GM19351 (cell line): Measurements from ENCODE around the gene PAXX.

Source experiments
- ATAC-seq: cut with Tn5 transposase; IDR thresholded peaks from one replicate; pipeline ENCODE4 v1.9.1; 2021; ENCODE audit warnings: mild to moderate bottlenecking, moderate library complexity; ENCODE audit not compliant: unreplicated experiment

PAXX gene

DNA sequence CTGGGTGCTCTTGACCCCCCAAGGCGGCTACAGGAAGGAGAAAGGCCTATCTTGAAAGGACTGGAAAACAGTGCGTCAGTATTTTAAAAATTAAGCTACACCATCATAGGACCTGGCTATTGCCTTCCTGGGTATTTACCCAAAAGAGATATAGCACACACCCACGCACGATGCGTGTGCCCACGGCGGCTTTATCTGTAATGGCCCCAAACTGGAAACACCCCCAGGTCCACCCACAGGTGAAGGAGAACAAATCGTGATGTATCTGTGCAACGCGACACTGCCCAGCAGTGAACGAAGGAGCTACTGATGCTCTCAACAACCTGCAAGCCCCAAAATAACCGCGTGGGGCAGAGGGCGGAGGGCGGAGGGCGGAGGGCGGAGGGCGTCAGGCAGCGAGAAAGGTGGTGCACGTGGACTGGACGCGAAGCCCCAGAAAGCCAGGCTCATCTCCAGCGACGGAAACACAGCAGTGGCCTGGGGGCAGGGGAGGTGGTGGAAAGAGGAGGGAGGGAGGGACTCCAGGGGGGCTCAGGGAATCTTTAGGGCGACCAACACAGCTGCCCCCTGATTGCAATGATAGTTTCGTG is 27.3 kb upstream of the PAXX start:
- ATAC-seq = no peak

DNA sequence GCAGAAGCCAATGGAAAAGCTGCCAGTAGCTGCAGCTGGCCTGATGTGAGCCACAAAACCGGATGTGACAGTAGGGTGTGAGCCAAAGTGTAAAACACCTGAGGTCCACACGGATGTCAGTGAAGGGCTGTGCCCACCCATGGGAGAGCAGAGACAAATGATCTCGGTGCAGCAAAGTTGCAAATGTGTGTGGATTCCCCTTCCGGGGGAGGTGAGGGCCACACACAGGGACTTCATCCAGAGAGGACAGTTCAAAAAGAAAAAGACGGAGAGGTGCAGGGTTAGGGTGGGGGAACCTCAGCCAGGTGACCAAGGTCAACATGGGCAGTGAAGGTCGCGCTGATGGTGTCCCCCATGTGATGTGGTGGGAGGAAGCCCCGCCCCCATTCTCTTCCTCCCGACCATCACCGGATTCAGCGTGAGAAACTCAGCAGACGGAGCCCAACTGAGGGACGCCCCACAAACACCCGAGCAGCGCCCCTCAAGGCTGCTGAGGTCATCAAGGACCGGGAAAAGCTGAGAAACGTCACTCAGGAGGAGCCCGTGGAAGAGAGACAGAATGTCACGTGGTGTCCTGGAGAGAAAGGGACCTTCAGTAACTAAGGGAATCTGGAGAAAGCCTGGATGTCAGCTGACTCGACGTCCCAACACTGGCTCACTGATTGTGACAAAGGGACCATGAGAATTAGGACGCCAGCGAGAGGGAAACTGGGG is 26.3 kb upstream of the PAXX start:
- no peak for ATAC-seq

DNA sequence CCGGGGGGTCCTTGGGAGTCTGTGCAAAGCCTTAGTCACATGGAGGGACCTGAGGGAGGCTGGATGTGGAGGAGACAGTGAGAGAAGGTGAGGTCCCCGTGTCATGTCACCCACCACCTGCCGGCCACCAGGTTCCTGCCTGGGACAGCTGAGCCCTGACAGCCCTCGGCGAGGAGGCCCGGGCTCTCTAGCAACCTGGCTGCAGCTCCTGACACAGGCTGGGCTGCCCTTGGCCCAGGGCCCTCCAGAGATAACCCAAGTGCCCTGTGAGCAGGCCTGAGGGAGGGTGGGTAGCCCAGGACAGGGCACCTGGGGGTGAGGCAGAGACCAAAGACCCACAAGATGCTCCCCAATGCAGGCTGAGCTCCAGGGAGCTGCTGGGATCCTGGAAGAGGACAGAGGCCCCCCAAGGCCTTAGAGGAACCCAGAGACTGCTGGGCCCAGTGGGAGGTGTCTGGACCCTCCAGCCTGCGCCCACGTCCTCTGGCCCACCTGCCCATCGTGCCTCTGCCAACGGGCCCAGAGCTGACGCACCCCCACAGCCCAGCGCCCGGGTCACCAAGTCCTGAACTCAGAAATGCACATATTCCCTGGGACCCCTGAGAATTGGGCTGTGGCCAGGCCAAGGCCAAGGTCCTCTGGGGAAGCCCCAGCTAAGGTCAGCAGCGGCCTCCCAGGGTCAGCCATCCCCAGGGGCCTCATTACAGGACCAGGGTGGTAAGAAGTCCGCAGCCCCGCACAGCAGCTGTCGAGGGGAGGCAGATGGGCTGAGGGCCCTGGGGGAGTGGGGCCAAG is 23.7 kb upstream of the PAXX start:
- ATAC-seq = no peak

DNA sequence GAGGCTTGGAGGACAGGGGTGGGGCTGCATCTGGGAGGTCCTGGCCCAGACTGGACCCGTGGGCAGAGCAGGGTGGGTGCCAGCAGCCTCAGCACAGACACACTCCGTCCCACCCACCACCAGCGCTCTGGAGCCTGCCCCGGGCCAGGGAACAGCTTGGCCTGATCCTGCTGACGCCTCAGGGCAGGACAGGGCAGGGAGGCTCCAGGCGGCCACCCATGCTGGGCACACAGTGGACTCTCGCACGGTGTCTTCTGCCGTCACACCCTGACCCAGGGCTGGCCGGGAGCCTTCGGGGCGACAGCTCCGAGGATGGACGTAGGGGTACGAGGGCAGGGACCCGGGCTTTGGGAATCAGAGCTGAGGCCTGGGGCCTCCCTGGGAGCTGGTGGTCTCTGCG is 23.1 kb upstream of the PAXX start:
- no peak for ATAC-seq

DNA sequence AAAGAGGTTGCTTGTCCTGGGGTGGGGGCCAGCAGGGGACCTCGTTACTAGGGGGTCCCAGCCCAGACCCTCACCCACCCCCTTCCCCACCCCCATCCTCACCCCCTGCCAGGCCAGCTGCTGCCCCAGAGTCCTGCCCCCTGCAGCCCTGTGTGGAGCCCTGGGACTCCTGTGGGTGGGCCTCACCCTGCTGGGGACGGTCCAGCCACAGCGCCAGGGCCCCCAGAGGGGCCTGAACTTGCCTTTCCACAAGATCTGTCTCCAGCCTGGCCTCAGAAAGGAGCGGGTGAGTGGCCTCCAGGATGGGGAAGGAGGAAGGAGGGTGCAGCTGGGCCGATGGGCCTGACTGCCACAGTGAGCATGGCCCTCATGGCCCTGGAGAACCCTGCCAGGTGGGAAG is 22.4 kb upstream of the PAXX start:
- no peak for ATAC-seq

DNA sequence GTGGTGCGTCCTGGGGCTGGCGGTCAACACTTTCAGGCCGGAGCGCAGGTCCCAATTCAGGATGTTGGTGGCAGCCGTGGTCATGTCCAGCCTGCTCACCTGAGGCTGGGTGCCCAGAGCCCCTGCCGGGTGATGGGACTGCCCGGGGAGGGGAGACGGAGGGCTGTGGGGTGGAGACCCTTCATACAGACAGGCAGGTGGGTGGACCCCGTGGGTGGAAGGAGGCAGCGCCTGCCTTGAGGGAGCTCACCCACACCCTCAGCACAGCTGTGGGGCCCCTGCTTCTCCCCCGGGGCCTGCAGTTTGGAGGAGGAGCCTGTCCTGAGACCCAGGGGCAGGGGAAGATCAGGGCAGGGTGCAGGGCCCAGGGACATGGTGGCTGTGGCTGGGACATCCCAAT is 21.9 kb upstream of the PAXX start:
- ATAC-seq = no peak

DNA sequence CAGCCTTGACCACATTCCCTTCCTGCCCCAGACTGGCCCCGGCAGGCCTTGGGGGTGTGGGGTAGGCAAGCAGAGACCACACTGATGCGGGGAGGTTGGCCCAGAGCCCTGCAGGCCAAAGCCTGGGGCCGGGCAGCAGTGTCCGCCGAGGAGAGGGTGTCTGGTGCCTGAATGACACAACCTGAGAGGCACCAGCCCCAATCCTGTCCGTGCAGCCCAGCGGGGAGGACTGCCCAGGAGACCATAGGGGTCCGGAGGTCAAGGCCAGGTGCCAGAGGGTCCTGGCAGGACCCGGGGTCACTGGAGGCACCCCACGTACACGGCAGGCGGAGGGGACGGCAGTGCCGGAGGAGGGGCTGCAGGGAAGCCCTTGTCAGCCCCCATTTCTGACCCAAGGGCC is 20.5 kb upstream of the PAXX start:
- ATAC-seq = no peak

DNA sequence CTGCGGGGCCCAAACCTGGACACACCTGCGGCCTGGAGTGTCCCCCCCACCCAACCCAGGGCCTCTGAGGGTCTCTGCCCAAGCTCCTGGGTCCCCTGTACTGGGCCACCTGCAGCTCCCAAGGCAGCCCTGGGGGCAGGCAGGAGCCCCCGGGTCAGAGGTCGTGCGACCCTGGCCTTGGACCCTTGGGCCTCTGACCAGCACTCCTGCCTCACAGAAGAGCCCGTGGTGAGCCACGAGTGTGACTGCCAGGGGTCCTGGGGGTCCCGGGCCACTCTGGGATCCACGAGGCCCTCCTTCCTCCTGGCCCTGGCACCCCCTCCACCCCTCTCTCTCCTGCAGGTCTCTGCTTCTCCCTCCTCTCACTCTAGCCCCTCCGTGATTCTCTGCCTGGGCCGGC is 19.9 kb upstream of the PAXX start:
- ATAC-seq = no peak

DNA sequence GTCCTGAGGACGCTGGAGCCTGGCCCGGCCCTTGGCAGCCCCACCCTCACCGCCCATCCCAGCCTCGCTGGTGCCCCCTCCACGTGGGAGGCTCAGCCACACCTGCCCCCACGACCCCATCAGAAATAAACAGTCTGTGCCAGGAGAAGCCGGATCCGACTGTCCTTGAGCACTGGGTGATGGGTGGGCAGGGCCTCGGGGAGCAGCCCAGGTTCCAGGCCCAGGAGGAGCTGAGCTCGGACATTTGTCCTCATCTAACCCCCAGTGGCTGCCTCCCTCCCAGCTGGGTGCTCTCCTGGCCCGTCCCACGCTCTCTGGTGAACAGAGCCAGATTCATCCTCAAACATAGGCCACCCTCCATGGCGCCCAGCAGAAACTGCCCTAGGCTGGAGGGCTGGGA is 19.5 kb upstream of the PAXX start:
- no peak for ATAC-seq

DNA sequence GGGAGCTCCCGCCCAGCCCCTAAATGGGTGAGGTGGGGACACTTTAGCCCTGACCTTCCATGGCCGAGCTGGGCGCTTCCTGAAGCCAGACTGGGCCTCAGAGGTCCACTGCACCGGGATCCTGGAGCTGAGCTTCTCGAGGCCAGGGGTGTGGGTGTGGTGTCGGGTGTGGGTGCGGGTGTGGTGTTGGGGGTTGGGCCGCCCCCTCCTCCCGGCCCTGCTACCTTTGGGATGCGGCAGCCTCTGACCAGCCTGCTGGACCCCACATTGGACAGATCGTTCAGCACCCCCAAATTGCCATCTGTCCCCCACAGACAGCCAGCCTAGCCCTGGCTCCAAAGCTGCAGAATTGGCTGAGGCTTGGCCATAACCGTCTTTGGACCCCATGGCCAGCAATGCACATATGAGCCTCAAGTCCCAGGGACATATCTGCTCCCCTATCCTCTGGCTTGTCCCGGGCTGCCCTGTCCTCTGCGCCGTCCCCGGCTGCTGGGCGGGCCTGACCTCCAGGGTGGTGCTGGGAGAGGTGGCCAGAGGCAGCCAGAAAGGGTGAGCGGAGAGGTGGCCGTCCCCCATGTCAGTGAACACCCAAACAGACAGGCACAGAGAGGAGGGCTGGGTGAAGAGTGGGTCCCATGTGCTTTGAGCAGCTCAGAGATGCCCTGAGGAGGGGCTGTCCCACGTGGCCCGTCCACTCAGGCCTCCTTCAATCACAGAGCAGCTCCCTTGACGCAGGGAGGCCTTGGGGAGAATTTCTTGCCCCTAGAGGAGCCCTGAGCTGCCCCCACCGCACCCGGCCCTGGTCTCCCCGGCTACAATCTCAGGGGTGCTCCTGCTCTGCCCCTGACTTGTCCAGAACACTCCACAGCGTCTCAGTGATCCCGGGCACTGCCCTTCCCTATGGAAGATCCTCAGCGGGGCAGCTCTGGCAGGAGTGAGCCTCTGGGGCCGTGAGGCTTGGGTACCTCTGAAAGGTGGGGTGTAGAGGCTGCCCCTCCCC is 18.3 kb upstream of the PAXX start:
- ATAC-seq = no peak

DNA sequence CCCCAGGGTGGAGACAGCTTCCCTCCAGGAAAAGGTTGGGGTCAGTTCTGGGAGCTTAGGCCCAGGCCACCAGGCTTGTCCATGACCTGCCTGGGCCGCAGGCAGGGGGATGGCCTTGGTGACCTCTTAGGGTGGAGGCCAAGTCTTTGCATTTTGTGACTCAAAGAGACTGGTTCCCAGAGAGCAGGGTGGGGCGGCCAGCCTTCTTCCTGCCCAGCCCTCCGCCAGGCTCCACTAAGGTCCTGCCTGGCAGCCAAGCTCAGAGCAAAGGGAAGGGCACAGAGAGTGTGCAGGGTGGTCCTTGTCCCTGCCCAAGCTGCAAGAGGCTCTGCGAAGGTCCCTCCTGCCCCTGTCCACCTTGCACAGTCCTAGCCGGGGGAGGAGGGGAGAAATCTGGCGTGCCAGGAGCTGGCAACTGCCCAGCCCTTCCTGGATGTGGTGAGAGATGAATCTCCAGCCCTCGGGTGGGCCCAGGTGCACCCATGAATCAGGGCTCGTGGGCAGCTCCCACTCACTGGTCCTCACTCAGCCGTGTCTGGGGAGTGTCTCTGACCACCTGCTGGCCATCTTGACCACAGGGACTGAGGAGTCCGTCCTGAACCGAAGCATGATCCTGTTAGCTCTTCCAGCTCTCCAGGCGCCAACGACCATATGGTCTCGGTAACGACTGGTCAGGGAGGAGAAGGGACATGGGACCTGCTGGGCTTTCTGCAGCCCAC is 17.2 kb upstream of the PAXX start:
- no peak for ATAC-seq

DNA sequence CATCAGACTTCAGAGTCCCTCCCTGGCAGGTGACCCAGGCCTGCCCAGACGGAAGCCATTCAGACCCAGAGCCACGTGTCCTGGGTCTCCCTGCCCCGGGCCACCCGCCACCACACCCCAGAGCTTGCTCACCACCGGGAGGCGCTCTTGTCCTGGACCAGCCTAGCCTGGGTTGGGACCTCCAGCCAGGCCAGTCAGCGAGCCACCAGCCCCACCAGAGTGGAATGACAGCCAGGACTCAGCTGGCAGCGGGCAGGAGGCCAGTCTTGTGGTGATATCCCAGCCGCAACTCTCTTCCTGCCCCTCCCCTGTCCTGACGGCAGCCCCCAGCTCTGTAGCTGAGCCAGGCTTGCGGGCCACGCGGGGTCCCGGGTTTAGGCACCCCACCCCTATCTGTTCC is 16.6 kb upstream of the PAXX start:
- ATAC-seq = no peak

DNA sequence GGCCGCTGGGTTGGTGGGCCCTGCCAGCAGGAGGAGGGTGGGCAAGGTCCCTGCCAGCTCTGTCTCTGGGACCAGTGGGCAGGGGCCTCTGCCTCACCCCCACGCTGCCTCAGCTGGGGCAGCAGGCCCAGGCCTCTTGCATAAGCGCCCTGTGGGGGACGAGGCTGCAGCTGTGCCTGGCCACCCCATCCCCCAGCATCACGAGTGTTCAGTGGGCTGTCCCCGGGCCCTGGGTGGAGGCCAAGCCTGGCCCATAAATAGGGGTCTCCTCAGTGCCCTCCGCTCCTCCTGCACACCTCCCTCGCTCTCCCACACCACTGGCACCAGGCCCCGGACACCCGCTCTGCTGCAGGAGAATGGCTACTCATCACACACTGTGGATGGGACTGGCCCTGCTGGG is 15.0 kb upstream of the PAXX start, which contains the start of gene PTGDS:
Gene PTGDS, plus strand, starts transcription at position 282 of the 400 bp plus-strand sequence. Its CDS starts 75 bp downstream, at position 357.
- ATAC-seq = no peak

DNA sequence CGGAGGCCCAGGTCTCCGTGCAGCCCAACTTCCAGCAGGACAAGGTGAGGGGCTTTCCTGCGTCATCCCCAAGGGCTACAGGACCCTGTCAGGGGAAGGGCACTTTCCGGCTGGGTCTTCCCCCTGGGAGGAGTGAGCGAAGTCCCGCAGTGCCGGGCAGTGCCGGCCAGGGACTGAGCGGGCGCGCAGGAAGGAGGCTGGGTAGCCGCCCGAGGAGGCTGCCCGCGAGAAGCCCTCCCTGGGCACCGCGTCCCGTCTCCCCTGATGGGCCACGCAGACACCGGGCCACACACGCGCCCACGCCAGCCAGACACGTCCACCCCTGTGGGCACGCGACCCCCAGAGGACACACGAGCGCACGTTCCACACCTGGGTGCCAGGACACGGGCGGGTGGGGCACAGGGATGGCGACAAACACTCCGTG is 14.6 kb upstream of the PAXX start:
- no peak for ATAC-seq

DNA sequence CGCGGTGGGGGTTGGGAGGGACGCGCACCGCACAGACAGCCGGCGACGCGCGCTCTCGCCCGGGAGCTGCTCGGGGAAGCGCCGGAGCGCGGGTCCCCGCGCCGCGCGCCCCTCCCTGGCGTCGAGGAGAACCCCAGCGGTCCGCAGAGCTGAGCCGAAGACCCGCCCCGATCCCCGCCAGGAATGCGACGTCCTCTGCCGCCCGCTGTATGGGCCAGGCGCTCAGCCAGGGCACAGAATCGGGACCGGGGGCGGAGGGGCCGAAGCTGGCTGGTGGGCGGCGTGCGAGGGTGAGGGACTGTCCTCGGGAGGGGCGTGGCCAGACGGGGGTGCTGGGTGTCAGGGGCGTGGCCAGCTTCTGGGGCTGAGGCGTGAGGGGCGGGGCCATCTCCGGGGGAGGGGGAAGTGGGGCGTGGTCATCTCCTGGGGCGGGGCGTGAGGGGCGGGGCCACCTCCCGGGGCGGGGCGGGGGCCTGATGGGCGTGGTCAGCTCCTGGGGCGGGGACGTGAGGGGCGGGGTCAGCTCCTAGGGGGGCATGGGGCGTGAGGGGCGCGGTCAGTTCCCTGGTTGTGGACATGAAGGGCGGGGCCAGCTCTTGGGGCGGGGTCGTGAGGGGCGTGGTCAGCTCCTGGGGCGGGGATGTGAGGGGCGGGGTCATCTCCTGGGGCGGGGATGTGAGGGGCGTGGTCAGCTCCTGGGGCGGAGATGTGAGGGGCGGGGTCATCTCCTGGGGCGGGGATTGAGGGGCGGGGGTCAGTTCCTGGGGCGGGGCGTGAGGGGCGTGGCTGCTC is 14.0 kb upstream of the PAXX start:
- no peak for ATAC-seq

DNA sequence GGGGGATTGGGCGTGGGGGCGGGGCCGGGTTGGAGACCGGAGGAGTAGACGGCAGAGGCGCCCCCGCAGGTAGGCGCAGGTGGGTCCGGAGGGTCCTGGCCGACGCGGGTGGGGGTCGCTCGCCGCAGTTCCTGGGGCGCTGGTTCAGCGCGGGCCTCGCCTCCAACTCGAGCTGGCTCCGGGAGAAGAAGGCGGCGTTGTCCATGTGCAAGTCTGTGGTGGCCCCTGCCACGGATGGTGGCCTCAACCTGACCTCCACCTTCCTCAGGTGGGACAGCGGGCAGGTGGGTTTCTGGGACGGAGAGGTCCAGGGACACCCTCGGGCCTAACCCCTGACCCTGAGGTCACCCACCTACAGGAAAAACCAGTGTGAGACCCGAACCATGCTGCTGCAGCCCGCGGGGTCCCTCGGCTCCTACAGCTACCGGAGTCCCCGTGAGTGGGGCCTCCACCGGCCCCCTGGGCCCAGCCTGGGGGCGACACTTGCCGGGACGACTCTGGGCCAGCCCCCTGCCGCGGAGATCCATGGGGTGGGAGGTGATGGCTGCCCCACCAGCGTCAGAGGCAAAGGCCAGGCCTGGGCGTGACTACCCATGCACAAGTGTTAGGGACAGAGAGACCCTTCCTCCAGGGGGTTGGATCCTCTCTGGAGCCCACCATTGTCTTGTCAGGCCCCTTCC is 13.2 kb upstream of the PAXX start:
- no peak for ATAC-seq

DNA sequence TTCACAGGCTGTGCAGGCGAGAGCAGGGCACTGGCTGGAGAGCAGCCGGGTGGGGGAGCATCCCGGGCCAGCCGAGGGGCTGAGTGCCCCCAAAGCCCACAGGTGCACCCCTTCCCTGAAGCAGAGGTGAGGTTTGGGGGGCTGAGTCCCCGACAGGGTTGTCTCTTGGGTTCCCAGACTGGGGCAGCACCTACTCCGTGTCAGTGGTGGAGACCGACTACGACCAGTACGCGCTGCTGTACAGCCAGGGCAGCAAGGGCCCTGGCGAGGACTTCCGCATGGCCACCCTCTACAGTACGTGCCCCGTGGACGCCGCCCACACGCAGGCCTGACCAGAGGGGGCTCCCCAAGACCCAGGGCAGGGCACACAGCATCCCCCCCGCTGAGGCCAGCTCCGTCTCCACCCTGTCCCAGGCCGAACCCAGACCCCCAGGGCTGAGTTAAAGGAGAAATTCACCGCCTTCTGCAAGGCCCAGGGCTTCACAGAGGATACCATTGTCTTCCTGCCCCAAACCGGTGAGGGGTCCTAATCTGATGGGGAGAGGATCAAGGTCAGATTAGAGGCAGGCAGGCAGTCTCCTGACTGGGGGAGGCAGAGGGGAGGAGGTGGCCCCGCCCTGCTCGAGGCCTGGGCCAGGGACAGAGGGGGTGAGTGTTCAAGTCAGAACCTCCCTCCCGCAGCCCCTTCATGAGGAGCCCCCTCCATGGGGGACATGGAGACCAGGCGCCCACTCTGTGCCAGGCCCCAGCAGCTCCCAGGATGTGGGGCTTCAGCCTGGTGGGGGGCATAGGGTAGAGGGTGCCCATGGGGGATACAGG is 12.2 kb upstream of the PAXX start:
- no peak for ATAC-seq
